ENCODE data around the gene ZNF169.

DNA sequence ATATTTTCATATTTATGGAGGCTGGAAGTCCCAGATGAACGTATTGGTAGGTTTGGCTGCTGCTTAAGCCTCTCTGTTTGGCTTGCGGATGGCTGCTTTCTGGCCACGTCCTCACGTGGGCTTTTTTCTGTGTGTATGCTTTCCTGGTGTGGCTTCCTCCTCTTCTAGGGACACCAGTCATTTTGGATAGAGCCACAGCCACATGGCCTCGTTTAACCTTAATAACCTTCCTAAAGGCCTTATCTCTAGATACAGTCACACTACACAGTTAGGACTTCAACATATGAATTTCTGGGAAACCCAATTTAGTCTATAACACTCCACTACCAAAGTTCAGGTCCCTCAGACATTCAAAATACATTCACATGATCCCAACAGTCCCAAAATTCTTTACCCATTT, 42.5 kb downstream of the ZNF169 start:
- TF ChIP-seq, protein P1, sequence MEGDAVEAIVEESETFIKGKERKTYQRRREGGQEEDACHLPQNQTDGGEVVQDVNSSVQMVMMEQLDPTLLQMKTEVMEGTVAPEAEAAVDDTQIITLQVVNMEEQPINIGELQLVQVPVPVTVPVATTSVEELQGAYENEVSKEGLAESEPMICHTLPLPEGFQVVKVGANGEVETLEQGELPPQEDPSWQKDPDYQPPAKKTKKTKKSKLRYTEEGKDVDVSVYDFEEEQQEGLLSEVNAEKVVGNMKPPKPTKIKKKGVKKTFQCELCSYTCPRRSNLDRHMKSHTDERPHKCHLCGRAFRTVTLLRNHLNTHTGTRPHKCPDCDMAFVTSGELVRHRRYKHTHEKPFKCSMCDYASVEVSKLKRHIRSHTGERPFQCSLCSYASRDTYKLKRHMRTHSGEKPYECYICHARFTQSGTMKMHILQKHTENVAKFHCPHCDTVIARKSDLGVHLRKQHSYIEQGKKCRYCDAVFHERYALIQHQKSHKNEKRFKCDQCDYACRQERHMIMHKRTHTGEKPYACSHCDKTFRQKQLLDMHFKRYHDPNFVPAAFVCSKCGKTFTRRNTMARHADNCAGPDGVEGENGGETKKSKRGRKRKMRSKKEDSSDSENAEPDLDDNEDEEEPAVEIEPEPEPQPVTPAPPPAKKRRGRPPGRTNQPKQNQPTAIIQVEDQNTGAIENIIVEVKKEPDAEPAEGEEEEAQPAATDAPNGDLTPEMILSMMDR (IDR thresholded peaks at IDR 0.05): no peak
- TF ChIP-seq EZH2 (IDR thresholded peaks at IDR 0.05; ENCODE audit: borderline replicate concordance, insufficient read depth, low read depth, low read length, poor library complexity, severe bottlenecking): no peak

Measured in B cell (primary cell).